ENCODE measurements around the gene SMARCE1.
"Not testable (repeated sequence)": the region's sequence is repeated elsewhere in the genome, so short reads cannot be mapped to it uniquely, and the experiment has no call there.

SMARCE1 gene

GRCh38 chr17:40611840-40612474, 35.7 kb downstream of the SMARCE1 start:
- no peak for DNase-seq (ENCODE audit: low spot score)

GRCh38 chr17:40610359-40610758, 37.3 kb downstream of the SMARCE1 start:
- peak; percentile 86 for DNase-seq (ENCODE audit: low spot score)

GRCh38 chr17:40608061-40608581, 39.5 kb downstream of the SMARCE1 start:
- peak; percentile 86 for DNase-seq (ENCODE audit: low spot score)

- DNase-seq (ENCODE audit: low spot score): peak; percentile 71
Measured at GRCh38 chr17:40607641-40608040, 40.0 kb downstream of the SMARCE1 start.

- DNase-seq (ENCODE audit: low spot score): no peak
Measured at GRCh38 chr17:40606548-40607353, 40.9 kb downstream of the SMARCE1 start.

- peak; percentile 92 for DNase-seq (ENCODE audit: low spot score)
Measured at GRCh38 chr17:40605306-40605705, 42.3 kb downstream of the SMARCE1 start.

- DNase-seq (ENCODE audit: low spot score): no peak
Measured at GRCh38 chr17:40604327-40605080, 43.1 kb downstream of the SMARCE1 start.

DNA sequence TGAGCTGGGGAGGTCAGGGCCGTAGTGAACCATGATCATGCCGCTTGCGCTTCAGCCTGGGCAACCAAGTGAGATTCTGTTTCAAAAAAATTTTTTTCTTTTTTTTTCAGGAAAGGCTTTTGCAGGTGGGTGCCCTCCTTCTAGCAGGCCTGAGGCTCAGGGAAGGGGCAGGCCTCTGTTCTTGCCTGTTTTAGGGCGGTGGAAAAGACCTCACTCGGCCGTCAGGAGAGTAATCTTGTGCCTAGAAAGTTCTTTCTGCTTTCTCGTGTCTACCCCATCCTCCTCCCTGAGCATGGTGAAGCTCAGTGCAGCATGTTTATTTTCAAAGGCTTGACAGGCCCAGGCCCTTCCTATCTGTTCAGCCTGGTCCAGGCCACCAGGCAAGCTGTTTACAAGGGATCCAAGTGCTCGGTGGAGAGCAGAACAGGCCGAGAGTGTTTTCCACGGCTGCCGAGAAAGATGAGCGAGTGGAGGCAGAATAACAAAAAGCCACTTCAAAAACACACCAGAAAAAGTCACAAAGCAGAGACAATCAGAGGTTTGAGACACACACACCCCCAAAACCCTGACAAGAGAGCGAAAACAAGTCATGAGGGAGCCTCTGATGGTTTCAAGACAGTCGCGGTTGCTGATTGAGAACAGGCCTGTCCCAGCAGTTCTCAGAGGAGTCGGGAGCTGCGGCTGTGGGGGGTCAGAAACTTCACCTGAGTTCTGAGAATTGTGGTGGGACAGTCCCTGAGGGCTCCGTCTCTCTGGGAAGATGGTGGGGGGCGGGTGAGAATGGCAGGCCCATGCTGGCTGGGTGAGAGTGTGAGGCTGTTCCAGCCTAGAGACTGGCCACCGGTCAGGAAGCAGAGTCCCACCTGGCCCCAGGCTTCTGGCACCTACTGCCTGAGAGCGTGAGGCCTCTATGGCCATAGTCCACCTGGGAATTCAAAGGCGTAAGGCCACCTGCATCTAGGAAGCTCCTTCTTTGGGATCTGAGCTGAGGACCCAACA, 44.9 kb downstream of the SMARCE1 start:
- DNase-seq (ENCODE audit: low spot score): peak; percentile 87

DNA sequence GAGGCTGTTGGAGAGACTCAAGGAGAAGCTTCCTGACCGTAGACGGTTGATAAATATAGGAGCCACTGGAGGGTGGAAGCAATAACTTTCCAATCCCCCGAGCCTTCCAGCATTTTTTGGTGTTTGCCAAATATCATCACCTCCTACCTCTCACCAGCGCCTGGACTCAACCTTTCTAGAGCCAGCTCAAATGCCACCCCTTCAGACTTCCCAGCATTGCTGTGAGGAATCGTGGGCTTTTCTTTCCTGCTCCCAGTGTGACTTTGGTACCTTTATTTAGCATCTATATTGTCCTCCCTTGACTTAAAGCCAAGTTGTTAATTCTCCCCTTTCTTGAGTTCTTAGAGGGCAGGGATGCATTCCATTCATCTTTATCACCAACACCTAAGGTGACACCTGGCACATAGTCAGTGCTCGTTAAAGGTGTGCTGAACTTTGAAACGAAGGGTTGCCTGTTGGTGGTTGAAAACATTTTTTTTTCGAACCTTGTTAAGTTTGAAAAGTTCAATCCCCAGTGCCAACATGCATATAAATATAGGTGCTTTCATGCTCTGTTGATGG, 47.1 kb downstream of the SMARCE1 start:
- DNase-seq (ENCODE audit: low spot score): no peak

DNA sequence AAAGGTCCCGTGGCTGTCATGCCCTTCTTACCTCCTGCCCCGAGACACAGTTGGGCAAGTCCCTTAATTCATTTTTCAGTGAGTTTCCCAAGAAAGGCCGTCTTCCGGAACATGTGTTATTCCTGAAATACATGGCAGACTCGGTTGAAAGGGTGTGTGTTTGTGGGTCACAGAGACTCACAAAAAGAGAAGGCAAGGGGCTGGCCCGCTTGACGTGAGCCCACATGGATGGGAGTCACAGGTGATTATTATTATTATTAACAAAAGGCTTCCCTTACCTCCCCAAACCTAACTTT, 48.2 kb downstream of the SMARCE1 start:
- no peak for DNase-seq (ENCODE audit: low spot score)

DNA sequence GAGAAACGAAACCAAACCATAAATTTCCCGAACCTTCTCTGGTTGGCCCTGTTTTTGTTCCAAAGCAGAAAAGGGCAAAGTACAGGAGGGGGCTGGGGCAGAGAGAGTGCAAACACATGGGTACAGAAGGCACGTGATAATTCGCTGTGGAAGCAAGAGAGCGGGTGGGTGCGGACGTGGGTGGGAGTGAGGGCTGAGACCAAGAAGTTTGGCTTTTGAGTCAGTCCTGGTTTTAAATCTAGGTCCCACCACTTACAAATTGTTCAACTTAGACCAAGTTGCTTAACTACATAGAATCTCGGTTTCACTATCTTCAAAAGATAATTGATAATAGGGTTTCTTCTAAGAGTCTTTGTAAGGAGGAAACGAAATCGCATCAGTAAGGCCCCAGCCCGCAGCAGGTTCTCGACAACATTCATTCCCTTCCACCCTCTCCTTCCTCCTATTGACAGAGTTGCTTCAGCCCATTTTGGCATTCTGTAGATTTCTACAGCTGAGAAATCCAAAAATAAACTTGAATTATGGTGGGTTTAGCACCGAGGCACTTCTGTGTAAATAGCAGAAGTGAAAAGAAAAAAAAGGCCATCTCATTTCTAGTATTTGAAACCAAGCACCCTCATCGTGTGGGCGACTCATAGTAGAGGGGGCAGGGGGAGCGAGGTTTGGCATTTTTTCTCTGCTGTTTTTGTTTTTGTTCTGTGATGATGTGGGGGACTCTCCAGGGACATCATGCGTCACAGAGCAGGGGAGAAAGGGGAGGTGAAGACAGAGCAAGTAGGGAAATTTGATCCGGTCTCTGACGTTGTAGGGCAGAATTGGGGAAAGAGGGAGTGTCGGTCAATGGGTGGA, 48.8 kb downstream of the SMARCE1 start:
- peak; percentile 81 for DNase-seq (ENCODE audit: low spot score)

- DNase-seq (ENCODE audit: low spot score): no peak
Measured at GRCh38 chr17:40598301-40598618, 49.4 kb downstream of the SMARCE1 start.

- DNase-seq (ENCODE audit: low spot score): no peak
Measured at GRCh38 chr17:40597556-40598300, 49.9 kb downstream of the SMARCE1 start.

DNA sequence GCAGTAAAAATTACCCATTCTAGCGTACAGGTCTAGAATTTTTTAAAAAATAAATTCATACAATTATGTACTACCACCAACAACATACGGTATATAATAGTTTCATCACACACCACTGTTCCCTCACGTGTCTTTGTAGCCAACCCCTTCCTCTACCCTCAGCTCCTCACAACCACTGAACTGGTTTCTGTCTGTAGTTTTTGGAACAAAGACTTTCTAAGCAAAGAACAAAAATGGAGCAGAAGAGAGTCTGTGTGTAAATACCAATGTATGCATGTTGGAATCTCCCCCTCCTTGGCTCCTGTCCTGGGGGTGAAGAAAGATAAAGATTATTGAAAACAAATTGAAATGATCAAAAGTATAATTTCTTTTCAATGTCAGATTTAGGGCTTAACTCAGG, 50.5 kb downstream of the SMARCE1 start:
- DNase-seq (ENCODE audit: low spot score): no peak

GRCh38 chr17:40596261-40596919, 51.2 kb downstream of the SMARCE1 start:
- peak; percentile 70 for DNase-seq (ENCODE audit: low spot score)

GRCh38 chr17:40590742-40591141, 56.9 kb downstream of the SMARCE1 start:
- DNase-seq (ENCODE audit: low spot score): no peak

DNA sequence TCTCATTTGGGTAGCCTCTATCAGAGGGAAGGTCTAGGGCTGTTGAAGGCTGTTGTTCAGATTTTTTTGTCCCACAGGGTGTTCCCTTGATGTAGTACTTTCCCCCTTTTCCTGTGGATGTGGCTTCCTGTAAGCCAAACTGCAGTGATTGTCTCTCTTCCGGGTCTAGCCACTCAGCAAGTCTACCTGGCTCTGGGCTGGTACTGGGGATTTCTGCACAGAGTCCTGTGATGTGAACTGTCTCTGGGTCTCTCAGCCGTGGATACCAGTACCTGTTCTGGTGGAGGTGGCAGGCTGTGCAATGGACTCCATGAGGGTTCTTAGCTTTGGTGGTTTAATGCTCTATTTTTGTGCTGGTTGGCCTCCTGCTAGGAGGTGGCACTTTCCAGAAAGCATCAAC, 59.1 kb downstream of the SMARCE1 start:
- DNase-seq (ENCODE audit: low spot score): no peak

DNA sequence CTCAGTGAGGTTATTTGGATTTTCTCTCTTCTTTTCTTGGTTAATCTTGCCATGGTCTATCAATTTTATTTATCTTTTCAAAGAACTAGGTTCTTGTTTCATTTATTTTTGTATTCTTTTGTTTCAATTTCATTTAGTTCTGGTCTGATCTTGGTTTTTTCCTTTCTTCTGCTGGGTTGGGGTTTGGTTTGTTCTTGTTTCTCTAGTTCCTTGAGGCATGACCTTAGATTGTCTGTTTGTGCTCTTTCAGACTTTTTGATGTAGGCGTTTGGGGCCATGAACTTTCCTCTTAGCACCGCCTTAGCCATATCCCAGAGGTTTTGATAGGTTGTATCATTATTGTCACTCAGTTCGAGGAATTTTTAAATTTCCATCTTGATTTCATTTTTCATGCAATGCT, 61.4 kb downstream of the SMARCE1 start:
- DNase-seq (ENCODE audit: low spot score): not testable (repeated sequence)

DNA sequence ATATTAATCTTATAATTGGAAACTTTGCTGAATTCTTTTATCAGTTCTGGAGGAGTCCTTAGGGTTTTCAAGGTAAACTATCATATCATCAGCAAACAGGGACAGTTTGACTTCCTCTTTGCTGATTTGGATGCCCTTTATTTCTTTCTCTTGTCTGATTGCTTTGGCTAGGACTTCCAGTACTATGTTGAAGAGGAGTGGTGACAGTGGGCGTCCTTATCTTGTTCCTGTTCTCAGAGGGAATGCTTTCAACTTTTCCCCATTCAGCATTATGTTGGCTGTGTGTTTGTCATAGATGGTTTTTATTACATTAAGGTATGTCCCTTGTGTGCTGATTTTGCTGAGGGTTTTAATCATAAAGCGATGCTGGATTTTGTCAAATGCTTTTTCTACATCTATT, 62.7 kb downstream of the SMARCE1 start:
- not testable (repeated sequence) for DNase-seq (ENCODE audit: low spot score)
